GM18909 (cell line): ENCODE measurements around the gene MED27.

Experiments used
- ATAC-seq: cut with Tn5 transposase; IDR thresholded peaks from one replicate; pipeline ENCODE4 v1.9.1; 2021; ENCODE audit warnings: mild to moderate bottlenecking; ENCODE audit not compliant: unreplicated experiment, poor library complexity

MED27 gene

GRCh38 chr9:132044176-132044875, 35.3 kb downstream of the MED27 start:
- no peak for ATAC-seq

- ATAC-seq, result no peak
Measured at GRCh38 chr9:132043708-132044107, 36.0 kb downstream of the MED27 start.

GRCh38 chr9:132042324-132042723, 37.3 kb downstream of the MED27 start:
- no peak for ATAC-seq

- ATAC-seq, result no peak
Measured at GRCh38 chr9:132041798-132042197, 37.9 kb downstream of the MED27 start.

DNA sequence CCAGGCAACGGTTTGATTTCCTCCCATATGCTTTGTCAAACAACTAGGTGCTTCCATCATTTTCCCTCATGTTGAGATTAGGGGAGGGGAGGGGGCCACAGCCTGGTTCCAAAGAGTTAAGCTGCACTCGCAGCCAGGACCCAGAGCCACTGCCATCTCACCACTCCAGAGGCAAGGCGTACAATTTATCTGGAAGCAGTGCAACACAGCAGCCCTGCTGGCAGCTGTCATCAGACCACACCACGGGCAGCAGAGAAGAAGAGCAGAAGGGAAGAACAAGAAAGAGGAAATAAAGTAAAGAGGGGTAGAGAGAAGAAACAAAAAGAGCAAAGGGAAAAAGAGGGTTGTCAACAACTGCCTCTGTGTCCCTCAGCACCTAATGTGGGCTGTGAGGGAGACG, 38.9 kb downstream of the MED27 start:
- no peak for ATAC-seq

- no peak for ATAC-seq
Measured at GRCh38 chr9:132040246-132040645, 39.4 kb downstream of the MED27 start.

DNA sequence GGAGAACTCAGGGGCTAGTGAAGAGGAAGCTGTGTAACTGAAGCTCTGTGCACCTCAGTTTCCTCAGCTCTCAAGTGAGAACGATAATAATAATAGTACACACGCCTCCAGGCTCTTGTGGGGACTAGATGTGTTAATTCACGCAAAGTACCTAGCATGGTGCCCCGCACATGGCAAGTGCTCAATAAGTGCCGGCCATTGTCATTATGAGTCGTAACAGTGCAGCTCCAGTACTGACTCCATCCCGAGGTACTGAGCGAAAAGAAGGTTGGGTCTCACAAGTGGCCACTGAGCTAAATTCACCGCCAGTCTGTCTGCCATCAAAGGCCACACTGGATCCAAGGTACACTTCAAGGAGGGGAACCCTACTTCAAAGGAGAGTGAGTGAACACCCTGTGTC, 40.4 kb downstream of the MED27 start:
- ATAC-seq, result no peak

DNA sequence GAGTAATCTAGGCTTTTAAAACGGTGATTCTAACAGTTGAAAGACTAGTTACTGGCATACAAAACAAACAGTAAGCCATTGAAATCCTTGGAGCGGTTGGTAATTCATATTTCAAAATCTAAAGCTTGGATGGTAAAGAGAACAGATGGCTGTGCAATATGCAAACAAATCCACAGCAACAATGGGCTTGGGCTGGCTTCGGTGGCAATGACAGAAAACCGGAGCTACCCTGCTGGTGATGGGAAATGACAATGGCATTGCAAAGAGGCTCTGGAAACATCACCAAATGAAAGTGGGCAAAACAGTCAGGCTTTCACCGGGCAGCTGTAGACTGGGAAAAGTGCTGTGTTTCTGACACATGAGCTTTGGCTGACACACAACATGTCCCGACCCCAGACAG, 42.2 kb downstream of the MED27 start:
- no peak for ATAC-seq

GRCh38 chr9:132036521-132036920, 43.1 kb downstream of the MED27 start:
- ATAC-seq, result no peak

DNA sequence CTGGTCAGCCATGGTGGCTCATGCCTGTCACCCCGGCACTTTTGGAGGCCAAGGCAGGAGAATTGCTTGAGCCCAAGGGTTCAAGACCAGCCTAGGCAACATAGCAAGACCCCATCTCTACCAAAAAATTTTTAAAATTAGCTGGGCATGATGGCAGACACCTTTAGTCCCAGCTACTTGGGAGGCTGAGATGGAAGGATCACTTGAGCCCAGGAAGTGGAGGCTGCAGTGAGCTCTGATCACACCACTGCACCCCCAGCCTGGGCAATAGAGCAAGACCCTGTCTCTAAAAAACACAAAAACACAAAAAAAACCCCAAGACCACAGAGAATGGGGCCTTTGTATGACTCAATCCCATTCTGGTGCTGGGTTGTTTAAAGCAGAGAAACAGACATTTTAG, 44.0 kb downstream of the MED27 start:
- ATAC-seq, result no peak

- no peak for ATAC-seq
Measured at GRCh38 chr9:132032238-132032950, 47.3 kb downstream of the MED27 start.

GRCh38 chr9:132031467-132032237, 48.0 kb downstream of the MED27 start:
- no peak for ATAC-seq

DNA sequence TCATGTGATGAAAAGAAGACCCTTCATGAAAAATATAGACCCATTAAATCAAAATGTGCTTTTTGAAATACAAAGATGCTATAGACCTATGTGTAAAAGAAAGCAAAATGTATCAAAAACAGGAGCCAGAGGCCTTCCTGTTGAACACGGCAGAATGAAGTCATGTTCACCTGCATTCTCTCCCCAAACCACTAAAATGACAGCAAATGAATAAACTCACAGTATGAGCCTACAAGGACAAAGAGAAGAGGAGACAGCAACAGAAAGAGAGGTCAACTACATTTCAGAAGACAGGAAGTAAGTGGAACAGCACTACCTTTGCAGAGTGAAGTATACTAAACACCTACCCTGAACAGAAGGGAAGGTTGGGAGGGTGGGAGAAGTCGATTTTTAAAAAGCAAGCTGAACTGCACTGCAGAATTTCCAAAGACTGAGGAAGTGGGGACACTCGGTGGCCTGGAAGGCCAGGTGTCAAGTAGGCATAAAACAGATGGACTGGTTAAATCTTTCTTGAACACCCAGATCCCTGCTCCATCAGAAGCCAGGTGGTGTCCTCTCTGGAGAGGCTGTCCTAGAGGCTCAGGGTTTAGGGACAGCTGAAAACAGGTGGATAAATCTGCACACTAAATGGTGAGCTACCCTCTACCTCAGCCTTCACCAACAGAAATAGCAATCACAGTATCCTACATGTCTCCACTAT, 48.9 kb downstream of the MED27 start:
- no peak for ATAC-seq

DNA sequence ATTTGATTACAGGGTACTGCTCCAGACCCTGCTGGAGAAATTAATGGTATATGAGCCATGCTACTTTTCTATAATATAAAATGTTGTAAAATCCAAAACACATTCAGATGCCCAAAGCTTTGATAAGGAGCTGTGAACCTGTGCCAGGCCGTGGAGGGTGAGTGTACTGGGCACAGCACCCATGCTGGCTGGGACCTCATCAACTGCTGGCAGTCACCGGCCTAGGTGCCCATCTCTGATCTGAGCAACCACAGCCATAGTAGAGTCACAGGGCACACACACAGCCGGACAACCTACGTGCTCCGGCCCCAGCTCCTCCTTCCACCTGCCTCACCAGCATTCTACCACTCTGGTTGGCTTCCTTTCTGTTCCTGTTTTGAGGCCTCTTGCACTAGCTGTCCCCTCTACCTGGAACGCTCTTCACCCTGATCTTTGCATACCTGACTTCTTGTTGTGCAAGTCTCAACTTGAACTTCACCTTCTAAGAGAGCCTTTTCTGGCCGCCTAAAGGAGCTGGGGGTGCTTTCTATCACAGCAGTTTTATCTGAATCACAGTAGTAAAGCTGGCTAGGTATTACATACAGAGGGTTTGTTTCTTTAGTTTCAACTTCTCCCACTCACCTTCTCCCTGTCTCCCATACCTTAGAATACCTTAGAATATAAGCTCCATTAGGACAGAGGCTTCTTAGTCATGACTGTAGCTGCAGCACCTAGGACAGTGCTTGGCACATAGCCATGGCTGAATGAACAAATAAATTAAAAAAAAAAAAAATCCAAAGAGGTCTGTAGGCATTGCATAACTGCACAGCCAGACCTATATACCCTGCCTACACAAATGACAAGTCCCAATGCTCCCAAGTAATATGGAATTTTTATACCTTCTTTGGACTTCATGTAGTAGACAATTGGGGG, 51.7 kb downstream of the MED27 start:
- no peak for ATAC-seq

DNA sequence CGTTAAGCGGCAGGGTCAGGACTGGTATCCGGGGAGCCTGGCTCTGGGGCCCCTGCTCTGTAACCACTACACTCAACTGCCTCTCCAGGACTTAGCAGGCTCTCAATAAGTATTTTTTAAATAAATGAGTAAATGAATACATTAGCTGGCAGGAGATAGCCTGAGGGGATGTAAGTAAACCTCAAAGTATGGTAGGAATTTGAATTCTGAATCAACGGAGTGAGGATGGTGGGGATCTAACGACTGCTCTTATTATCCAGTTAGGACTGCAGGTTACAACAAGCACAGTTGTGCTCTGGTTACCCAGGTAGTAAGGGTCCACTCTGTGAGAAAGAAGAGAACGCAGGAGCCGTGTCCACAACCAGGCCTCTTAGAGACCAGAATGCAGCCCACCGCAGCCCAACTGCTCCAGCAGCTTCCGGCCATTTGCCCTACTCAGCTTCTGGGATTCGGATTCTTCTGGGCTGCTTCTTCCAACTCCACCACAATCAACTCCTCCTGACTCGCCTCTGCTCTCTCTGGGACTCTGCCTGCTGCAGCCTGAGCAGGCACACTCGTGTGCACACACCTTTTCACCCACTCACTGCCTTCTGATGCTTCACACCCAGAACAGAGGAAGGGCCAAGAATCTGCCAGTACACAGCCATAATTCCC, 52.6 kb downstream of the MED27 start:
- ATAC-seq, result no peak

- no peak for ATAC-seq
Measured at GRCh38 chr9:132025766-132026165, 53.9 kb downstream of the MED27 start.

DNA sequence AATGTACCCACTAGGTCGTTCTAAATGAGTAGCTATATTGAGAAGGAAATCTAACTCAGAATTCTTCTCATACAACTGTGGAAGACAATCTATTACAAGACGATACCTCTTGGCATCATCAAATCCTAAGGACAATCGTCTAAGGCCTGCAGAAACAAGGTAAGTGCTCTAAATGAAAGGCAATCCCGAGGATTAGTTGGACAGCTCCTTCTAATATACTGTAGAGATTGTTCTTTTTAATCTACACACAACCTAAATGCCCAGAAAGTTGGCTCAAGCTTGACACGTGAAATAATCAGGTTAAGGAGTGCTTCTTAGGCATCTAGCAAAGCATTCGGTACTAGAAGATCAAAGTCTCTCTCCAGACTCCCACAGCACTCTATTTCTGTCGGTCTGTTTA, 55.1 kb downstream of the MED27 start:
- no peak for ATAC-seq

DNA sequence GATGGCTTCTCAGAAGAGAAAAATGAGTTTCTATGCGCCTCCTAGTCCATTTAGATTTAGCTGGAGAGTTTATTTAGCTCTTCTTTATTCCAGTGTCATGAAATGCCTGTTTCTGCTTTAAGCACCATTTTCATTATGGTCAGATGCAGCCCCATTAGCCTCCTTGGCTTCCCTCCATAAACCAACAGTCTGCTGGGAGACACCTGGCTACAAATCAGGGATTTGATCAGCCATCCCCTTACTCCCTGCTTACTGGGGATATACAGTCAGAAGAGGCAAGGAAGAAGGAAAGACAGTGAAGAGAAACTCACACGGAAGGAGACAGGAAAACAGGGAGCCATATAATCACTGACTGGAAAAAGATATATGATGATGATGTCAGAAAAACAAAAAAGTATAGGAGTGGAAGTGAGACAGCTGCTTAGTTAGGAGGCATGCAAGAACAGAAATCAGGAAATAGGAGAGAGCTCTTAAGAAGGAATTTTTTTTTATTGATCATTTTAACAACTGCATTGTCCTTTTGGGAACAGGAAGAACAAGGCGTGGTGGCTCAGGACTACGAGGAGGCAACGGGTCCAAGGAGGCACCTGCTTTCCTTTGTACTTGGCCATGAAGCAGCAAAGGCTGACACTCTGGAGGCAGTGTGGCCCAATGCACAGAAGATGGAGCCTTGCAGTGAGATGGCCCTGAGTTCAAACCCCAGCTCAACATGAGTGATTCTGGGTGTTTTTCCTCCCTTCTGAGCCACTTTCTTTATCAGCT, 56.1 kb downstream of the MED27 start:
- ATAC-seq, result no peak
